Sigmoid colon (tissue), 4 donors: ENCODE data around the gene LITAF.

Experiments
- CTCF ChIP-seq, 4 experiments: fragments of 450-650 bp in 3 of 4; fragments of 200-600 bp in 1 of 4; IDR thresholded peaks; one replicate each; pipeline ENCODE4 v1.5.1; 2016 to 2019; ENCODE audit warnings: antibody characterized with exemption in 4 of 4, mild to moderate bottlenecking in 3 of 4, moderate library complexity in 2 of 4
- EP300 ChIP-seq, 4 donors: sonication (generic); formaldehyde crosslinking; IDR thresholded peaks; one replicate each; pipeline ENCODE4 v1.6.1; 2017; ENCODE audit warnings: antibody characterized with exemption in 4 of 4
- POLR2A ChIP-seq, 2 donors: fragments of 450-650 bp; IDR thresholded peaks; one replicate each; pipeline ENCODE4 v1.6.1; 2016; ENCODE audit warnings: antibody characterized with exemption in 2 of 2, mild to moderate bottlenecking in 2 of 2, moderate library complexity in 2 of 2
- POLR2AphosphoS5 ChIP-seq, 4 donors: sonication (generic); formaldehyde crosslinking; IDR thresholded peaks; one replicate each; pipeline ENCODE4 v1.6.1; 2017; ENCODE audit warnings: antibody characterized with exemption in 4 of 4

GRCh38 chr16:11633113-11633512 lies 46.4 kb upstream of the LITAF start:
- TF ChIP-seq EP300 (IDR thresholded peaks at IDR 0.05), result no peak
- no peak for TF ChIP-seq CTCF (IDR thresholded peaks at IDR 0.05)
- no peak for TF ChIP-seq POLR2AphosphoS5 (IDR thresholded peaks at IDR 0.05)
- no peak for TF ChIP-seq POLR2A (IDR thresholded peaks at IDR 0.05)
